CD8-positive, alpha-beta memory T cell (primary cell): ENCODE results near the gene GREM1. TPM values are rescaled to one million over a fixed set of nuclear protein-coding genes. Genes with fewer than 3 reads are reported as not detected.

Source experiments
- CTCF ChIA-PET: fragments of 350-600 bp; sonication (Branson Sonifier 250); formaldehyde crosslinking; loops from one replicate; lab custom pipeline; 2021; ENCODE audit warnings: antibody characterized with exemption; lab: Charles Lee
- POLR2A ChIA-PET: fragments of 350-600 bp; sonication (Branson Sonifier 250); formaldehyde crosslinking; loops from one replicate; lab custom pipeline; 2021; ENCODE audit warnings: antibody characterized with exemption; lab: Charles Lee
- DNase-seq, 5 donors: peaks; one replicate each; pipeline versions ENCODE4 v3.0.0 to v3.0.0-alpha.2; 2020 to 2022; ENCODE audit warnings: mixed read lengths in 1 of 5
- H3K27ac ChIP-seq: one replicate; pipeline ENCODE4 v1.7.0; 2013; ENCODE audit warnings: low read depth, mild to moderate bottlenecking, low read length, moderate library complexity
- H3K27me3 ChIP-seq: 2 replicates; pipeline ENCODE4 v1.7.0; 2013; ENCODE audit warnings: low read length, mild to moderate bottlenecking; ENCODE audit not compliant: insufficient read depth, poor library complexity, severe bottlenecking
- H3K36me3 ChIP-seq: 2 replicates; pipeline ENCODE4 v1.7.0; 2013; ENCODE audit warnings: mild to moderate bottlenecking, low read length, moderate library complexity; ENCODE audit not compliant: insufficient read depth
- H3K4me1 ChIP-seq: 2 replicates; pipeline ENCODE4 v1.7.0; 2013; ENCODE audit warnings: mild to moderate bottlenecking, low read length, moderate library complexity; ENCODE audit not compliant: insufficient read depth
- H3K4me3 ChIP-seq: 2 replicates; pipeline ENCODE4 v1.7.0; 2013; ENCODE audit warnings: mild to moderate bottlenecking, low read length
- H3K9me3 ChIP-seq: 2 replicates; pipeline ENCODE4 v1.7.0; 2013; ENCODE audit warnings: mild to moderate bottlenecking, low read length
- H3K27ac Mint-ChIP-seq, 8 donors: one replicate each; pipeline ENCODE4 v1.8.0; 2020 to 2021; ENCODE audit warnings: mixed read lengths in 8 of 8, mild to moderate bottlenecking in 6 of 8, inconsistent platforms in 3 of 8, moderate library complexity in 3 of 8
- H3K27me3 Mint-ChIP-seq, 2 donors: one replicate each; pipeline ENCODE4 v1.8.0; 2020 to 2021; ENCODE audit warnings: mixed read lengths in 2 of 2, mild to moderate bottlenecking in 1 of 2, moderate library complexity in 1 of 2
- H3K36me3 Mint-ChIP-seq, 3 donors: one replicate each; pipeline ENCODE4 v1.8.0; 2020 to 2021; ENCODE audit warnings: mixed read lengths in 3 of 3, inconsistent platforms in 1 of 3, mild to moderate bottlenecking in 1 of 3
- H3K4me1 Mint-ChIP-seq, 3 donors: one replicate each; pipeline ENCODE4 v1.8.0; 2020 to 2021; ENCODE audit warnings: mixed read lengths in 3 of 3, inconsistent platforms in 1 of 3, mild to moderate bottlenecking in 1 of 3
- H3K4me3 Mint-ChIP-seq, 7 donors: one replicate each; pipeline ENCODE4 v1.8.0; 2020 to 2021; ENCODE audit warnings: mixed read lengths in 7 of 7, mild to moderate bottlenecking in 6 of 7, moderate library complexity in 4 of 7, inconsistent platforms in 2 of 7
- H3K9me3 Mint-ChIP-seq, 5 donors: one replicate each; pipeline ENCODE4 v1.8.0; 2020 to 2022; ENCODE audit warnings: mixed read lengths in 5 of 5, mild to moderate bottlenecking in 3 of 5, moderate library complexity in 2 of 5, inconsistent platforms in 1 of 5
- polyA plus RNA-seq: library from polyadenylated mRNA; unstranded; fragments of 300-500 nt; fragmentation: Illumina TruSeq; gene quantifications from one replicate; pipeline ENCODE4 v1.2.3, GENCODE V29; 2021
- total RNA-seq, 2 experiments: library from RNA; stranded (reverse); gene quantifications; one replicate each; pipeline ENCODE4 v1.2.3, GENCODE V29; 2021

Gene GREM1
- total and polyA plus RNA-seq, 3 experiments from 2014 or later, result not detected

GRCh38 chr15:32676169-32676568 is 41.6 kb upstream of the GREM1 start:
- H3K36me3 Mint-ChIP-seq, result peaks cover 0 to 2% (median 0%) of the 10 kb centered on the region in 3 donors
- H3K27ac Mint-ChIP-seq, result no peak overlapping the region
- H3K4me3 Mint-ChIP-seq, result no peak overlapping the region

DNA sequence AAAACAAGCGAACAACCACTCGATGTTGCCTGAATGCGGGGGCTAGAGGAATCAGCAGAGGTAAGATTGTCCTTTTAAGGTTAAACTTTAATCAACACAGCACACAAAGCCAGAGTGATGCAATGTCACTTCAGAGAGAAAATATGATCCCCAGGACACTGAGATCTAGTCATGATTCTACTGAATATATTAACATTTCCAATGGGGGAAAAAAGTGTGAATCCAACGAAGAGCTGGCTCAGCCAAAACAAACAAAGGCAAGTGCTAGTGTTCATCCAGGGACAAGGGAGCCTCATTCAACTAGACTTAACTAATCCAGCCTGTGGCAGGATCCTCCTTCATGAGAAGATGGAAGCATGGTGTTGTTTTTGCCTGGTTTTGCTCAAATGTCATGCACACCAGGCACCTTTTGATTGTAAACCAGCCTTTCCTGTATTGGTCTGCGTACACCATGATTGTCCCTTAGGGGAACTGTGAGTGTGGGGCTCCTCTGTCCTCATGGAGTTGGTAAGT is 40.5 kb upstream of the GREM1 start:
- ChIA-PET POLR2A (no interaction called here), CTCF (no interaction called here)
- no peaks in the 10 kb centered on the region for H3K9me3 Mint-ChIP-seq
- no peak for DNase-seq
- Histone ChIP-seq H3K27me3 (no peaks in the 10 kb centered on the region), H3K4me1 (no peaks in the 10 kb centered on the region), H3K9me3 (no peaks in the 10 kb centered on the region), H3K4me3 (no peak overlapping the region), H3K36me3 (no peaks in the 10 kb centered on the region), H3K27ac (no peak overlapping the region)
- no peaks in the 10 kb centered on the region for H3K27me3 Mint-ChIP-seq
- peaks cover 0 to 2% (median 0%) of the 10 kb centered on the region in 3 donors for H3K36me3 Mint-ChIP-seq
- no peaks in the 10 kb centered on the region for H3K4me1 Mint-ChIP-seq
- H3K27ac Mint-ChIP-seq, result no peak overlapping the region
- no peak overlapping the region for H3K4me3 Mint-ChIP-seq

More at GRCh38 chr15:32676169-32676568, 41.6 kb upstream of the GREM1 start:
- Histone ChIP-seq H3K4me1 (no peaks in the 10 kb centered on the region), H3K27me3 (no peaks in the 10 kb centered on the region), H3K4me3 (no peak overlapping the region), H3K27ac (no peak overlapping the region), H3K36me3 (no peaks in the 10 kb centered on the region), H3K9me3 (no peaks in the 10 kb centered on the region)
- ChIA-PET CTCF (no interaction called here), POLR2A (no interaction called here)
- DNase-seq, result no peak
- Mint-ChIP-seq H3K27me3 (no peaks in the 10 kb centered on the region), H3K4me1 (no peaks in the 10 kb centered on the region), H3K9me3 (no peaks in the 10 kb centered on the region)

- POLR2A ChIA-PET, result no interaction called here
- CTCF ChIA-PET, result no interaction called here
- Histone ChIP-seq H3K4me1 (no peaks in the 10 kb centered on the region), H3K27me3 (no peaks in the 10 kb centered on the region), H3K27ac (no peak overlapping the region), H3K4me3 (no peak overlapping the region), H3K36me3 (no peaks in the 10 kb centered on the region), H3K9me3 (no peaks in the 10 kb centered on the region)
- Mint-ChIP-seq H3K27ac (no peak overlapping the region), H3K4me1 (no peaks in the 10 kb centered on the region), H3K9me3 (no peaks in the 10 kb centered on the region), H3K4me3 (no peak overlapping the region), H3K36me3 (no peaks in the 10 kb centered on the region), H3K27me3 (no peaks in the 10 kb centered on the region)
- DNase-seq, result no peak
Observed at GRCh38 chr15:32679298-32679690, 38.5 kb upstream of the GREM1 start.

DNA sequence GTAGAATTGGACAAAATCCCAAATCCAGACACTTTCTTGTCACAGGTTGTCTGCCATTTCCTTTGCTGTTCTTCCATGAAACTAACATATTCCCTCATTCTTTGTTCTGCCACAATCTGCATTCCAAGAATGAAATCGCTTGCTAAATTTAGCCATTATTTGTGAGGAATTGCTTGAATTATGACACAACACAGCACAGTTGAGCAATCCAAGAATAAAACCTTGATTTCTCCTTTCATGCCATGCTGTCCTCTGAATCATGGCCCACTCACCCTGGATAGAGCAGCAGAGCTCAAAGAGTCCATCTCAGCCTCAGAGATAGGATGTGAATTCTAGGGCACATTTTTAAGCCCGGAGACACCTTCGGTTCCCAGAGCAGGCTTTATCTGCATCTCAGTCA is 35.2 kb upstream of the GREM1 start:
- Histone ChIP-seq H3K9me3 (no peaks in the 10 kb centered on the region), H3K4me3 (no peak overlapping the region), H3K4me1 (no peaks in the 10 kb centered on the region), H3K36me3 (no peaks in the 10 kb centered on the region), H3K27ac (no peak overlapping the region), H3K27me3 (no peaks in the 10 kb centered on the region)
- peaks cover 0 to 3% (median 0%) of the 10 kb centered on the region in 5 donors for H3K9me3 Mint-ChIP-seq
- H3K4me3 Mint-ChIP-seq, result no peak overlapping the region
- H3K36me3 Mint-ChIP-seq, result no peaks in the 10 kb centered on the region
- no peaks in the 10 kb centered on the region for H3K4me1 Mint-ChIP-seq
- ChIA-PET POLR2A (no interaction called here), CTCF (interaction anchor here (2.1 kb wide), 1 partner anchor 20 kb away, joined by 6 read pairs; no protein-coding TSS in a partner anchor)
- no peak overlapping the region for H3K27ac Mint-ChIP-seq
- DNase-seq, result no peak
- no peaks in the 10 kb centered on the region for H3K27me3 Mint-ChIP-seq

DNA sequence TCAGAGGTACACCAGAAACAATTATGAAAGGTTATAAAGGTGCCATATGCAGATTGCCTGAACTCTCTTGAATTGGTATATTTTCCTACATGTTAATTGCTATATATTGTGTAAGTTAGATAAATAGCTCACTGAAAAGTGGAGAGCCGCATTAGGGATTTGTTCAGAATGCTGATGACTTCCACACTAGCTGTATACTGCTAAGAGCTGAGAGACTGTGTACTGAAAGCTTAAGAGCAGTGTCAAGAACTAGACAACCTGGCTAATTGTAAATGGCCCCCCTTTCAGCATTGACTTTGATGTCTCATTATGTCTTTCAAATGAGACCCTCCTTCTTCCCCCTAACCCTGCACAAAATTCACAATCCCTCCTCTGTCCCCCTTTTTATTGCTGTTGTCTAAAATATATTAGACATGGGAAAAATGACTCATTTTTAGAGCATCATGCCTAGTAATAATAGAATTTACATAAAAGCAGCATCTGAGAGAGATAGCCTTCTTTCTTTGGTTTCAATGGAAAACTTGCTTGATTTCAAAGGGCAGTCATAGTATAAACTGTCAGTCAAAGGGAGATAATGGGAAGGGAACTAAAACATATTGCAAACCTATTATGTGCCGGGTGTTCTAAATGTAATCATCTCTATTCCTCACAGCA is 34.7 kb upstream of the GREM1 start:
- ChIA-PET POLR2A (no interaction called here), CTCF (interaction anchor here (2.1 kb wide), 1 partner anchor 21 kb away, joined by 6 read pairs; no protein-coding TSS in a partner anchor)
- Histone ChIP-seq H3K27me3 (no peaks in the 10 kb centered on the region), H3K9me3 (no peaks in the 10 kb centered on the region), H3K27ac (no peak overlapping the region), H3K4me3 (no peak overlapping the region), H3K4me1 (no peaks in the 10 kb centered on the region), H3K36me3 (no peaks in the 10 kb centered on the region)
- Mint-ChIP-seq H3K27me3 (no peaks in the 10 kb centered on the region), H3K36me3 (no peaks in the 10 kb centered on the region), H3K27ac (no peak overlapping the region), H3K4me3 (no peak overlapping the region), H3K4me1 (no peaks in the 10 kb centered on the region), H3K9me3 (peaks cover 0 to 3% (median 0%) of the 10 kb centered on the region in 5 donors)
- no peak for DNase-seq

DNA sequence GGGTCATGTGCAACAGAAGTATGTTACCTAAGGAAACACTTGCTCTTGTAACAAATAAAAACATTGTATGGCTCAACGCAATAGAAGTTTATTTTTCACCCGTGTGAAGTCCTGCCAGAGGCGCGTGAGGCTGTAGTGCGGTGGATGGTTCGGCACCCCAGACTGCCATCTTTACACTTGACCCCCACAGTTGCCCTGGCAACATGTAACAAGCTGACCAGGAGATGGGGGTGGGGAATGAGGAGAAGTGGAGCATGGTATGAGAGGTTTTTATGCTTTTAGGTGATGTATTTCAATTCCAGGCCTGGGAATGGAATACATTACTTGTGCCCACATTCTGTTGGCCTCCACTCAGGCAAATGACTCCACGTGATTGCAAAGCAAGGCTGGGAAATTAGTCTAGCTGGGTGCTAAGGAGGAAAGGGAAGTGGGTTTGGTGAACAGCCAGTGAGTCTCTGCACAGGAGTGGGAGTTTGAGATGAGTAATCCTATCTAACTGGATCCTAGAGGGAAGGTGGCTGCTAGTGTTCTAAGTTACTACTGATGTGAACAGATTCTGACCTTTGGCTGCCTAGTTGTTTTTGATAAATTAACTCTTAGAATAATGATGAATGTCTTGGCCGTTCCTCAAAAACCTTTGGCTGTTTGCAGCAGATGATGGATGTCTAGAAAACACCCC is 33.8 kb upstream of the GREM1 start:
- H3K27me3 ChIP-seq, result no peaks in the 10 kb centered on the region
- Mint-ChIP-seq H3K9me3 (peaks cover 0 to 3% (median 0%) of the 10 kb centered on the region in 5 donors), H3K27me3 (no peaks in the 10 kb centered on the region), H3K27ac (no peak overlapping the region), H3K4me1 (no peaks in the 10 kb centered on the region), H3K36me3 (no peaks in the 10 kb centered on the region), H3K4me3 (no peak overlapping the region)
- no peak for DNase-seq
- no peaks in the 10 kb centered on the region for H3K36me3 ChIP-seq
- no peaks in the 10 kb centered on the region for H3K9me3 ChIP-seq
- no peak overlapping the region for H3K4me3 ChIP-seq
- no peak overlapping the region for H3K27ac ChIP-seq
- POLR2A ChIA-PET, result no interaction called here
- no peaks in the 10 kb centered on the region for H3K4me1 ChIP-seq
- CTCF ChIA-PET, result no interaction called here

GRCh38 chr15:32685576-32685975 is 32.2 kb upstream of the GREM1 start:
- H3K4me1 ChIP-seq, result no peaks in the 10 kb centered on the region
- no peaks in the 10 kb centered on the region for H3K27me3 ChIP-seq
- DNase-seq, result no peak
- no peaks in the 10 kb centered on the region for H3K27me3 Mint-ChIP-seq
- H3K4me1 Mint-ChIP-seq, result no peaks in the 10 kb centered on the region
- no peak overlapping the region for H3K27ac Mint-ChIP-seq
- no peak overlapping the region for H3K27ac ChIP-seq
- ChIA-PET CTCF (no interaction called here), POLR2A (no interaction called here)
- H3K36me3 Mint-ChIP-seq, result no peaks in the 10 kb centered on the region
- H3K4me3 Mint-ChIP-seq, result no peak overlapping the region
- H3K9me3 Mint-ChIP-seq, result peaks cover 0 to 3% (median 0%) of the 10 kb centered on the region in 5 donors
- no peaks in the 10 kb centered on the region for H3K36me3 ChIP-seq
- H3K9me3 ChIP-seq, result no peaks in the 10 kb centered on the region
- no peak overlapping the region for H3K4me3 ChIP-seq

DNA sequence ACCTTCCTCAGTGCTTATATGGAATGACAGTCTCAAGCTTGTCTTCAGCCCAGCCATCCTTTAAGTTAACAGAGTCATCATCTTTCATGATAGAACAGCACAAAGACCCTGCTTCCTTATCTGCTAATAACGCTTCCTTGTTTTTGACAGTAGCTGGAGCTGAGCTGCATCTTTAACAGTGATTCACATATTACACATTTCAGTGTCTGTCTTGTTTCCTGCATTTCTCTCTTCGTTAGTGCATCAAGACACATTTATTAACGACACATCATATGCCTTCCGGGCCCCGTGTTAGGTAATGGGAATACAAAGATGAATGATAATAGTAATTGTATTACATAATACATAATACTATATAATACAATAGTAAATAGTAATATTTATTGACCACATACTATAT is 30.2 kb upstream of the GREM1 start:
- H3K4me1 Mint-ChIP-seq, result no peaks in the 10 kb centered on the region
- Histone ChIP-seq H3K27ac (no peak overlapping the region), H3K36me3 (no peaks in the 10 kb centered on the region), H3K4me3 (no peak overlapping the region), H3K9me3 (no peaks in the 10 kb centered on the region), H3K4me1 (no peaks in the 10 kb centered on the region), H3K27me3 (no peaks in the 10 kb centered on the region)
- H3K27ac Mint-ChIP-seq, result no peak overlapping the region
- H3K27me3 Mint-ChIP-seq, result no peaks in the 10 kb centered on the region
- POLR2A ChIA-PET, result no interaction called here
- CTCF ChIA-PET, result no interaction called here
- peaks cover 0 to 3% (median 0%) of the 10 kb centered on the region in 5 donors for H3K9me3 Mint-ChIP-seq
- no peaks in the 10 kb centered on the region for H3K36me3 Mint-ChIP-seq
- DNase-seq, result no peak
- no peak overlapping the region for H3K4me3 Mint-ChIP-seq
